ENCODE measurements around the gene ANKS3.

The ANKS3 gene

DNA sequence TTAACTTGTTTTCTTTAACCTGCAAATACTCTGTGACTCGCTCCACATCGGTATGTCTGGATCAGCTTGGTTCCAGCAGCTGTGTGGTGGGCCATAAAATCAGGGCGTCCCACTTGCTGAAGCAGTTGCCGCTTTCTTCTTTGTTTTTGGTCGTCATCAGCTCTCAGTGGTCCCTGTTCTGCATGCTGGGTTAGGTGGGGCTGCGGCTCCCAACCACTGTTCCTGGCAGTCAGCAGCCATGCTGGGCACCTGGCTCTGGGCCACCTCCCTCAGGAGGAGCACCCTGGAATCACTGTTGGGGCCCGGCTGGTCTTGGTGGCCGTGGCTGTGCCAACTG, 86.5 kb downstream of the ANKS3 start:
- Histone ChIP-seq H2AFZ (ENCODE audit: low read depth, low read length, severe bottlenecking) (no peak overlapping the region), H3K79me2 (ENCODE audit: insufficient read depth, low read length) (peaks cover 11% of the 10 kb centered on the region; the same call in 1 of the 2 replicates), H3K9me3 (ENCODE audit: insufficient read depth, low read length) (no peaks in the 10 kb centered on the region), H4K20me1 (ENCODE audit: low read depth, low read length) (peaks cover 3% of the 10 kb centered on the region; the same call in 1 of the 2 replicates), H3K27ac (ENCODE audit: low read depth, low read length) (no peak overlapping the region), H3K27me3 (ENCODE audit: low read length) (no peaks in the 10 kb centered on the region), H3K4me2 (ENCODE audit: low read depth, low read length, poor library complexity, severe bottlenecking) (no peak overlapping the region), H3K4me3 (ENCODE audit: insufficient read depth, low read length, poor library complexity, severe bottlenecking) (no peak overlapping the region), H3K9ac (ENCODE audit: low read length) (no peak overlapping the region), H3K9me2 (replicated peaks; ENCODE audit: insufficient read depth, low read length) (no peaks in the 10 kb centered on the region), H3K36me3 (ENCODE audit: low read length) (no peaks in the 10 kb centered on the region), H3F3A (ENCODE audit: insufficient read depth) (no peaks in the 10 kb centered on the region)
- no peak for TF ChIP-seq EZH2phosphoT487 (conservative IDR thresholded peaks at IDR 0.05; ENCODE audit: low read length)

- Histone ChIP-seq H3K27me3 (ENCODE audit: low read length) (no peaks in the 10 kb centered on the region), H3K4me2 (ENCODE audit: low read depth, low read length, poor library complexity, severe bottlenecking) (no peak overlapping the region), H3K9ac (ENCODE audit: low read length) (no peak overlapping the region), H3F3A (ENCODE audit: insufficient read depth) (no peaks in the 10 kb centered on the region), H3K9me3 (ENCODE audit: insufficient read depth, low read length) (no peaks in the 10 kb centered on the region), H4K20me1 (ENCODE audit: low read depth, low read length) (peaks cover 3% of the 10 kb centered on the region; the same call in 1 of the 2 replicates), H3K9me2 (replicated peaks; ENCODE audit: insufficient read depth, low read length) (no peaks in the 10 kb centered on the region), H2AFZ (ENCODE audit: low read depth, low read length, severe bottlenecking) (no peak overlapping the region), H3K36me3 (ENCODE audit: low read length) (no peaks in the 10 kb centered on the region), H3K27ac (ENCODE audit: low read depth, low read length) (no peak overlapping the region), H3K4me3 (ENCODE audit: insufficient read depth, low read length, poor library complexity, severe bottlenecking) (no peak overlapping the region), H3K79me2 (ENCODE audit: insufficient read depth, low read length) (peaks cover 12% of the 10 kb centered on the region; the same call in 1 of the 2 replicates)
- no peak for TF ChIP-seq CTCF (IDR thresholded peaks at IDR 0.05; ENCODE audit: insufficient read depth, low read length, poor library complexity, severe bottlenecking)
- TF ChIP-seq EZH2phosphoT487 (conservative IDR thresholded peaks at IDR 0.05; ENCODE audit: low read length): no peak
These were observed 87.1 kb downstream of the ANKS3 start for GRCh38 chr16:4646773-4647643.

Data from SU-DHL-6 (cell line).